Natural killer cell treated with Interleukin-12 subunit alpha and Interleukin-12 subunit beta and Interleukin-15 and Interleukin-18, amount 100 ng/mL, for 72 hours (primary cell): ENCODE data around the gene JADE1. TPM values are rescaled to one million over a fixed set of nuclear protein-coding genes. Genes with fewer than 3 reads are reported as not detected.

Source experiments
- ATAC-seq, 2 donors: fragments of 150-1000 bp; cut with Tn5 transposase in 1 of 2; sonication (Bioruptor Pico), chemical (Tn5 transposase) in 1 of 2; 2 replicates each; pipeline ENCODE4 v1.10.0; 2021
- DNase-seq: peaks from one replicate; pipeline ENCODE4 v3.0.0; 2022; ENCODE audit warnings: low spot score
- H3K27ac Mint-ChIP-seq, 2 donors: 1 replicate in 1 of 2; 2 replicates in 1 of 2; pipeline ENCODE4 v1.8.0; 2022; ENCODE audit warnings: mixed read lengths in 2 of 2, mild to moderate bottlenecking in 1 of 2, moderate library complexity in 1 of 2
- H3K27me3 Mint-ChIP-seq, 2 donors: 1 replicate in 1 of 2; 2 replicates in 1 of 2; pipeline ENCODE4 v1.8.0; 2022; ENCODE audit warnings: mixed read lengths in 2 of 2
- H3K36me3 Mint-ChIP-seq: one replicate; pipeline ENCODE4 v1.8.0; 2022; ENCODE audit warnings: mixed read lengths
- H3K4me1 Mint-ChIP-seq, 2 donors: 1 replicate in 1 of 2; 2 replicates in 1 of 2; pipeline ENCODE4 v1.8.0; 2022; ENCODE audit warnings: low read depth in 2 of 2, mixed read lengths in 2 of 2, mild to moderate bottlenecking in 1 of 2
- H3K4me3 Mint-ChIP-seq: one replicate; pipeline ENCODE4 v1.8.0; 2022; ENCODE audit warnings: mixed read lengths
- H3K9me3 Mint-ChIP-seq: 2 replicates; pipeline ENCODE4 v1.8.0; 2022; ENCODE audit warnings: mixed read lengths
- total RNA-seq, 2 donors: library from RNA; stranded (reverse); gene quantifications; one replicate each; pipeline ENCODE4 v1.2.3, GENCODE V29; 2022

The JADE1 gene
- total RNA-seq, 2 donors from 2014 or later, result 21.7 to 33.6 TPM

DNA sequence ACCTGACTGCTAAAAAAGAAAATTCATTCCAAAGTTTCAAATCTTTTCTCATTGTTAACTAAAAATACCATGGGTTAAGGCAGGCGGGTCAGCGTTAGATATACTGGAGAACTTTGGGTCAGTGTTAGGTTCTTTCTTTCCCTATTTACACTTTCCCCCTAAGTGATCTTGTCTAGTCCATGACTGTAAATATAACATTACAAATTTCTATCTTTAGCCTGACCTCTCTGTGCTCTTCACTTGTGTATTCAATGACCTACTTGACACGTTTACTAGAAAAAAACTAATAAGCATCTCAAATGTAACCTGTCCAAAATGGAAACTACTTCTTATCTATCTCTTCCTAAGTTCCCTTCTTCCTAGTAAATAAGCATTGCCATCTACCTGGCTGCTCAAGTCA, 95.3 kb downstream of the JADE1 start:
- no peaks in the 10 kb centered on the region for H3K9me3 Mint-ChIP-seq
- ATAC-seq, result no peak
- no peak overlapping the region for H3K27ac Mint-ChIP-seq
- H3K4me1 Mint-ChIP-seq, result peaks cover 16 to 17% of the 10 kb centered on the region in 2 donors
- DNase-seq, result no peak
- H3K36me3 Mint-ChIP-seq, result no peaks in the 10 kb centered on the region
- H3K4me3 Mint-ChIP-seq, result no peak overlapping the region
- no peaks in the 10 kb centered on the region for H3K27me3 Mint-ChIP-seq

DNA sequence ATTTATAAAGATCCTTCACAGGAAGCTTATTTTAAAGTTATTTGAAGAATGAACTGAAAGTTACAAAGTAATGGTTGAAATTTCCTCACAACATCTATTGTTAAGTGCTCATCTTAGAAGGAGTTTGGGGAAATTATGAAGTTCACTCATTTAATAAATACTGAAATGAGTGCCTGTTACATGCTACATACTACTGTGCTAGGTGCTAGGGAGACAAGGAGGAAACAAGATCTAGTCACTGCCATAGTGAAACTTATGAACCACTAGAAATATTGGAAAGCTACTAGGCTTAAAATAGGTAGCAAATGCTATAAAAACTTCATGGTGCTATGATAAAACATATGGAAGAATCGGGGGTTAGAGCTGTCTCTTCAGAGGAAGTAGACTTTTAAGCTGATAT, 97.1 kb downstream of the JADE1 start:
- no peaks in the 10 kb centered on the region for H3K9me3 Mint-ChIP-seq
- DNase-seq (no peak), ATAC-seq (no peak)
- H3K36me3 Mint-ChIP-seq, result no peaks in the 10 kb centered on the region
- no peak overlapping the region for H3K4me3 Mint-ChIP-seq
- H3K27me3 Mint-ChIP-seq, result no peaks in the 10 kb centered on the region
- H3K27ac Mint-ChIP-seq, result no peak overlapping the region
- H3K4me1 Mint-ChIP-seq, result peaks cover 16 to 17% of the 10 kb centered on the region in 2 donors

DNA sequence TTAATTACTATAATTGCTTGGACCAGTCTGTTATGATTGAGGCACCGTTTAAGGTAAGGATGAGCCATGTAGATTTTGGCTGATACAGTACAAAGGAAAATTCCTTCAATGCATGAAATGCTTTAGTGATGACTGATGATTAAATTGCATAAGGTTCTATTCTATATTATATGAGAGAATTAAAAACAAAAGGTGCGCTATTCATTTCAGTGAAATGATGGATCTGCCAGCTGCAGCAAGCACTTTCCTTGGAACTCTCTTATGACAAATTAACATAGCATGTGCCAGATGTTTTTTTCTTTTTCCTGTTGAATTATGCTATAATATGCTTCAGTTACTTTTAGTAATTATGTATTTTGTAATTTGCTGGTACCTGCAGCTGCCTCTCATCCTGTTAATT, 98.5 kb downstream of the JADE1 start:
- Mint-ChIP-seq H3K4me1 (peaks cover 18% of the 10 kb centered on the region in 2 donors), H3K36me3 (no peaks in the 10 kb centered on the region), H3K27ac (no peak overlapping the region), H3K9me3 (no peaks in the 10 kb centered on the region), H3K27me3 (no peaks in the 10 kb centered on the region), H3K4me3 (no peak overlapping the region)
- DNase-seq (no peak), ATAC-seq (no peak)

DNA sequence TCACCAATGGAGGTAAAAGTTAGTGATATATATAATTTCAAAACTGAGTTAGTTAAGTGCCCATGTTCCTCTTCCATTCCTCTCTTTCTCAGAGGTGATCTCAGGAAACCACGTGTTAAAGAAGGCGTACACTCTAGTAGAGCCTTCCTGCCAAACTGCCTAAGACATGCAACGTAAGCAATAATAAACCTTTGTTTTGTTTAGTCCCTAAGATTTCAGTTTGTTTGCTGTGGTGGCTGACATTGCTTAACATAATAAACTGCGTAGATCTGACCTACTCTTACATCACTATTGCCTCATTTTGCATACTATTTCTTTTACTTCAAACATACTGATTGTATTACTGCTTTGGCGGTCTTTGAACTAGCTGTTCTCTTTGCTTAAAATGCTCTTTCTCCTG, 99.2 kb downstream of the JADE1 start:
- H3K9me3 Mint-ChIP-seq, result no peaks in the 10 kb centered on the region
- ATAC-seq, result no peak
- H3K27me3 Mint-ChIP-seq, result no peaks in the 10 kb centered on the region
- no peak overlapping the region for H3K4me3 Mint-ChIP-seq
- H3K27ac Mint-ChIP-seq, result no peak overlapping the region
- peaks cover 25 to 26% of the 10 kb centered on the region in 2 donors for H3K4me1 Mint-ChIP-seq
- H3K36me3 Mint-ChIP-seq, result no peaks in the 10 kb centered on the region
- DNase-seq, result no peak

DNA sequence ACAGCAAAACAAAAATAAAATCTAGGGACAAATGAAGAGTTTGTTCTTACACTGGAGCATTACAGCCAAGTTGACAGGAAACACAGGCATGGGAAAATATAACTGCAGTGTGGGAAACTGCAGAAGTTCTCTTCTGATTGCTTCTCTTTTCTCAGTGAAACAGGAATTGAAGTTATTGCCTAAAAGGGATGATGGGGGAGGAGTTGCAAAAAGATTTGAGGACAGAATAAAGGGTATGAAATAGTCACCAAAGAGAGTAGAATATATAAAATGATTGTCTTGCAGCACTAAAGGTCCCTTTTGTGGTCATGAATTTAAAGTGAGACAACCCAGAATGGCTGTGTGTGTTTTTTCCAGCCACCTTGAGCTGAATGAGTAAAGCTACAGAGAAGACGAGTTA, 103.7 kb downstream of the JADE1 start:
- no peak for DNase-seq
- ATAC-seq, result no peak
- H3K4me3 Mint-ChIP-seq, result no peak overlapping the region

DNA sequence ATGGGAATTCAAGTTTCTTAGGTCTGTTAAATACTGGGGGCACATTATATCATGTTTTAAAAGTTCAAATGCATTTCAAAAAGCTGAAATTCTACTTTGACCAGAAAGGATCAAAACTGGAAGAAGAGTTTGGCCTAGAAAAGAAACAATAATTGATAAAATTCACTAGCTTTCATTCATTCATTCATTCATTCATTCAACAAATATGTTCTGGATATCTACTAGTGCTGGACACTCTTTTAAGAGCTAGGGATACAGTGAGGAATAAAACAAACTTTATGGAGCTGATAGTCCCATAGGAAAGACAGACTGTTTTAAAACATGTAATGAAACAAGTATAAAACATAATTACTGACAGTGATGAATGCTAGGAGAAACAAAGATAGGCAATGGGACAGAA, 106.0 kb downstream of the JADE1 start:
- no peaks in the 10 kb centered on the region for H3K27me3 Mint-ChIP-seq
- H3K4me1 Mint-ChIP-seq, result peaks cover 49 to 58% of the 10 kb centered on the region in 2 donors
- H3K36me3 Mint-ChIP-seq, result peaks cover 7% of the 10 kb centered on the region
- H3K27ac Mint-ChIP-seq, result peak overlapping the region; percentile 80 to 94
- no peak overlapping the region for H3K4me3 Mint-ChIP-seq
- ATAC-seq (no peak), DNase-seq (no peak)
- H3K9me3 Mint-ChIP-seq, result no peaks in the 10 kb centered on the region

More for the DNA sequence above, 103.7 kb downstream of the JADE1 start:
- Mint-ChIP-seq H3K27ac (peak overlapping the region in 1 of 2 donors; percentile 21), H3K27me3 (no peaks in the 10 kb centered on the region), H3K9me3 (no peaks in the 10 kb centered on the region), H3K4me1 (peaks cover 38 to 48% of the 10 kb centered on the region in 2 donors), H3K36me3 (no peaks in the 10 kb centered on the region)

DNA sequence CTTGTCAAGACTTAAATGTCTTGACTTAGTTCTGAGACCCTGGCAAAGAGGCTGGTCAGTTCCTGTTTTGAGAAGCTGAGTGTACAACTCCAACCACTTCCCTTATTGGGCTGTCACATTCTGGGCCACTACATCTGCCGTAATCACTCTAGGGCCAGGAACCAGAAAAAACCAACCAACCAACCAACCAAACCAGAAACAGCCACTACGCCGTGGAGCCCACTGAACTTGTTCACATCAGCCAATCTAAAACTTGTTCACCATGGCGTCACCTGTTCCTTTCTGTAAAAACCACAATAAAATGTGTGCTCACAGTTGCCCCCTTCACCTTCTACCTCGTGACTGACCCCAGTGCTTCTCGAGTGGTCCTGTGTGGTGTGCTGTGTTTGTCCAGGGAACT, 107.3 kb downstream of the JADE1 start:
- peaks cover 7% of the 10 kb centered on the region for H3K36me3 Mint-ChIP-seq
- DNase-seq (peak; percentile 79), ATAC-seq (peak; percentile 91 to 95)
- peak overlapping the region; percentile 68 for H3K4me3 Mint-ChIP-seq
- no peaks in the 10 kb centered on the region for H3K9me3 Mint-ChIP-seq
- peaks cover 49 to 63% of the 10 kb centered on the region in 2 donors for H3K4me1 Mint-ChIP-seq
- peak overlapping the region; percentile 80 to 94 for H3K27ac Mint-ChIP-seq
- H3K27me3 Mint-ChIP-seq, result no peaks in the 10 kb centered on the region

DNA sequence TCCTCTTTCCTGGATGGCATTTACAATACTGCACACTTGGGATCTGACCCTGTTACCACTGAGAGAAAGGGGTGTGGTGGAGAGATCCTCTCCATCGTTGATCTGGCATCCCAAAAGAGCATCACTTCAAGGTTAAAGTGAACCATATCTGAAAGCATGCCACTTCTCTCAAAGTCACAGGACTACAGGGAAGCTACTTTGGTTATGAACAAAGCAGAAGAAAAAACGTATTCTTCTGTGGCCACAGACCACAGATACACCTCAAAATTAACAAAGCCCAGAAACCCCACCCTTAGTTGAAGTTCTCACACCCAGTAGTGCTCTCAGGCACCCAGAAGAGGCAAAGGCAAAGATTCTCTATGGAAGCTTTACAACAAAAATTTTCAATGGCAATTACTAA, 108.3 kb downstream of the JADE1 start:
- Mint-ChIP-seq H3K4me3 (peak overlapping the region; percentile 49), H3K27me3 (no peaks in the 10 kb centered on the region), H3K4me1 (peaks cover 49 to 63% of the 10 kb centered on the region in 2 donors), H3K36me3 (peaks cover 7% of the 10 kb centered on the region), H3K27ac (peak overlapping the region; percentile 80 to 94), H3K9me3 (no peaks in the 10 kb centered on the region)
- no peak for DNase-seq
- peak; percentile 59 to 60 for ATAC-seq

DNA sequence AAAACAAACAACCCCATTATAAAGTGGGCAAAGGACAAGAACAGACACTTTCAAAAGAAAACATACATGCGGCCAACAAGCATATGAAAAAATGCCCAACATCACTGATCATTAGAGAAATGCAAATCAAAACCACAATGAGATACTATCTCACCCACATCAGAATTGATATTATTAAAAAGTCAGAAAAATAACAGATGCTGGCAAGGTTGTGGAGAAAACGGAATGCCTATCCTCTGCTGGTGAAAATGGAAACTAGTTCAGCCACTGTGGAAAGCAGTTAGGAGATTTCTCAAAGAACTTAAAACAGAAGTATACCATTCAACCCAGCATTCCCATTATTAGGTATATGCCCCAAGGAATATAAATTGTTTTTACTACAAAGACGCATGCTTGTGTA, 112.5 kb downstream of the JADE1 start:
- H3K4me1 Mint-ChIP-seq, result peaks cover 33 to 42% of the 10 kb centered on the region in 2 donors
- H3K36me3 Mint-ChIP-seq, result peaks cover 12% of the 10 kb centered on the region
- no peaks in the 10 kb centered on the region for H3K9me3 Mint-ChIP-seq
- H3K4me3 Mint-ChIP-seq, result no peak overlapping the region
- ATAC-seq, result no peak
- no peaks in the 10 kb centered on the region for H3K27me3 Mint-ChIP-seq
- H3K27ac Mint-ChIP-seq, result no peak overlapping the region
- DNase-seq, result no peak
